Neural progenitor cell (in vitro differentiated cells): ENCODE results near the gene STARD10.

Experiments used
- CTCF ChIP-seq: fragments of 200-600 bp; sonication (generic); IDR thresholded peaks from 2 replicates; pipeline ENCODE4 v1.5.1; 2017; ENCODE audit warnings: antibody characterized with exemption, mild to moderate bottlenecking
- EZH2phosphoT487 ChIP-seq: fragments of 200-600 bp; sonication (generic); IDR thresholded peaks from 2 replicates; pipeline ENCODE4 v1.6.1; 2017; ENCODE audit warnings: antibody characterized with exemption

GRCh38 chr11:72788241-72788640, 5.6 kb downstream of the STARD10 start:
- TF ChIP-seq CTCF (no peak), EZH2phosphoT487 (no peak)
